Fibroblast of the conjunctiva (primary cell): ENCODE measurements around the gene MDGA2.
"Not testable (repeated sequence)": the region's sequence is repeated elsewhere in the genome, so short reads cannot be mapped to it uniquely, and the experiment has no call there.

ENCODE experiments used
- DNase-seq: peaks from one replicate; pipeline ENCODE4 v3.0.0-alpha.2; 2010; ENCODE audit warnings: low read depth

The MDGA2 gene

DNA sequence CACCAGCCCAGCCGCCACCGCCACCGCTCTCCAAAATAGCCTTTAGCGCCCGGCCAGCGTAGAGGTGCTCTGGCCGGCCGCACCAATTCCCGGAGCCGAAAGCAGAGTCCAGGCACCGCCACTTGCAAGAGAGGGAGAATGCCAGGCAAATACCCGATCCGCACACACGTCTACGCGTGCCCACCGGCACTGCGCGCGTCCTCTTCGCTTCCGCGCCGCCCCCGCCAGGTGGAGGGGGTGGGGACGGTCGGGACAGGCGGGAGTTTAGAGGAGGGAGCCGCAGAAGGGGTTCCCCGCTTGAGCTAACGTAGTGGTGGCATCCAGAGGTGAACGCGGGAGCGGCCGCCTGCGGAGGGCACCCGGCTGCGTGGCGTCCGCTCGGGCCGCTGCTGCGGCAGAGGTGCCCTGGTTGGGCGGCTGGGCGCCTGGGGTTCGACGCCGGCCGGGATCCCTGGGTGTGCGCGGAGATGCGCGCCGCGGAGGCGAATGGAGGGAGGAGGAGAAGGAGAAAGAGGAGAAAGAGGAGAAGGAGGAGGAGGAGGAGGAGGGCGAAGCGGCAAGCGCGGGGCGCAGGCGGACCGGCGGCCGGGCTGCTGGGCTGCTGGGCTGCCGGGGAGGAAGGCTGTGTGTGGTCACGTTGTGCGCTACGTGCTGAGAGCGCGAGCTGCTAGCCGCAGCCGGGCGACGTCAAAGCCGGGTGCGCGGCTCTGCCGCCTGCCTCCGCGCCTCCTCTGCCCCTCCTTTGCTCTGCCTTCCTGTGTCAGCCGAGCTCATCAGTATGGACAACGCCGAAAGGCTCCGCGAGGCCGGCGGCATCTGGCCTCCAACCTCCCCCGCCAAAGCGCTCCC lies at the start of gene MDGA2:
MDGA2 (minus strand) TSS at position 140 of the 849 bp plus-strand sequence.
- DNase-seq, result no peak

DNA sequence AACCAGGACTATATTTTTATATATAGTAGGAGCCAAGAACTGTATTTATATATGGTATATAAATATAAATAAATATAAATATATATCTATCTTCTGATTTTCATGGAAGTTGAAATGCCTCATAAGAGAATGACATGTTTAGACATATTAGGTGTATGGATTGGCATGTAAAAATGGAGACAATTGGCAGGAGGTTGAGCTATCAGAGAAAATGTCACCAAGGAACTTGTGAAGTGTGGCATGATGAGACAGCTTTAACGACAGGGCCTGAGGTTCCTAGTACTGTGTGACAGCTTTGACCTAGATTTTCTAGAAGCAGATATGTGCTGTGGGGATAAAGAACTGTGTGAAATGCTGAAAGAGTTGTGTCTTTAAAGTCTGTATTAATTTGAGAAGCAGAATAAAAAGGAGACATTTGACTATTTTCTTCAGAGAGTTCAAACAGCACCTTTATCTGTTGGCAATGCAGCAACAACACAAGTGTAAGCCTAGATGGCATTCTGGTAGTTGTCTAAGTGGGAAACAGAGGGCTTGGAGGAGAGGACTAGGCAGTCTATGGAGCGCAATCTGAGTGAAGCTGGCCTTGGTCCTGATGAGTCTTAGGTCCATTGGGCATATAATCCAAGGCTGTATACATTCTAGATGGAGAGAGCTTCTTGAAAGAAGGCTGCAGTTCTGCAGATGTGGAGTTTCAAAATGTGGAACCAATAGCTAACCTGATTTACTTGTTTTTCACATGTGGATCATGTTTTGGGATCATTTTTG lies 47.7 kb upstream of the MDGA2 start:
- DNase-seq, result no peak

DNA sequence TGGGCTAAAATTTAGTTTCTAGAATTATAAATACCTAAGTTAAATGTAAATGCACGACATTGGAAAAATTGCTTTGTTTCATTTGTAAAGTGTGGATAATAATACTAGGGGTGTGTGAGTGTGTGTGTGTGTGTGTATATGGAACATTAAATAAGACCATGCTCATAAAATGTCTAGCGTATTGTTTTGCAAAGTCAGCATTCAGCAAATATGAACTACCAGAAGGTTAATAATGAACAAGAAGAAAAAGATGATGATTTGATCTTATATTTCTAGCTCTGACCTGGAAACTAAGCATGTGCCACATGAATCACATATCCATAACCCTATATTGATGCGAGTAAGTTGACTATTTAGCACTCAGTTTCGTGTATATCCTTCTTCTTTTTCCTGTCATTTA lies 44.9 kb upstream of the MDGA2 start:
- no peak for DNase-seq

DNA sequence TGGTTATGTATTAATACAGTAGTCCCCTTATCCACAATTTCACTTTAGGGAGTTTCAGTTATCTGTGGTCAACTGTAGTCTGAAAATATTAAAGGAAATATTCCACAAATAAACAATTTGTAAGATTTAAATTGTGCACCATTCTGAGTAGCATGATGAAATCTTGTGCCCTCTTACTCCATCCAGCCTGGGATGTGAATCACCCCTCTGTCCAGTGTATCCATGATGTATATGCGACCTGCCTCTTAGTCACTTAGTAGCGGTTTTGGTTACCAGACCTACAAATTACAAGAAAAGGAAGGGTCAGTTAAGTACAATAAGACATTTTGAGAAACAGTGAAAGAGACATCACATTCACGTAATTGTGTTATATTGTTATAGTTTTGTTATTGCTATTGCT lies 39.9 kb upstream of the MDGA2 start:
- DNase-seq, result no peak

DNA sequence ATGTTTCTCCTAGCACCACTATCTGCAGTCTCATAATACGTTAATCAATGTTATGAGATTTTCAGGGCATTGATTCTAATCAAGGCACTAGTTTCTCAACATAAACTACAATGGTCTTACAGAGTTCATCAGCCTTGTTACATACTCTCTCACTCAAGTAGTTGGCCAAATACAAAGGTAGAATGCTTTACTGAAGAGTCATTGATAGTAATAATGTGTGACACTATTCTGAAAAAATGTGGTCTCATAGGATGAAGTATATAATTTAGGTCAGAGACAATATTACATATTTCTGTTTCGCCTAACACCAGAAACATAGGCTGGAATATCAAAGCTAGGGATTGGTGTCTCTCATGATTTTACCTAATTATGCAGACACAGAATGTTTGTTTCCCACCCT lies 35.2 kb upstream of the MDGA2 start:
- no peak for DNase-seq

DNA sequence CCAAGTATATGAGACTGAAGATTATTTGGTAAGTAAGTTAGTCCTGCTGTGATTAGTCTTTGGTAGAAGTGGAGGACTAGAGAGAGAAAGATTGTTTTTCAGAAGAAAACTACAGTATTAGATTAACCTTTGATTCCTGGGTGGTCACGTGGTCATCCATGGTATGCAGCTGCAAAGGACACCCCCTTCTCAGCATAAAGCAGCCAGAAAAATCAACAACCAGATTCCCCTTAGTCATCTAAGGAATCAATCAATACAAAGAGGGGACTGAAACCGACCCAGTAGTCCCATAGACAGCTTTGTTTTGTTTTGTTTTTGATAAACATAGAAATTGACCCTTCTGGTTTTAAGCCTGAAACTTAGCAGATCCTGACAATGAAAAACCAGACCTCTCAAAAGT lies 30.3 kb upstream of the MDGA2 start:
- DNase-seq, result no peak

DNA sequence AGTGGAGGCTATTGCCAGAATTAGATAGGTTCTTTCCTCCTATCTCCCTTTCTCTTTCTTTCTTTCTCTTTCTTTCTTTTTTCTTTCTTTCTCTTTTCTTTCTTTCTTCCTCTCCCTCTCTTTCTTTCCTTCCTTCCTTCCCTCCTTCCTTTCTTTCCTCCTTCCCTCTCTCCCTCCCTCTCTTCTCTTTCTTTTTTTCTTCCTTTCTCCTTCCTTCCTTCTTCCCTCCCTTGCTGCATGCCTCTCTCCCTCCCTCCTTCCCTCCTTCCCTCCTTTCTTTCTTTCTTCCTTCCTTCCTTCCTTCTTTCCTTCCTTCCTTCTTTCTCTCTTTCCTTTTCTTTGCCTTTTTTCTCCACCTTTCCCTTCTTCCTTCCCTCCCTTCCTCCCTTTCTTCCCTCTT lies 16.4 kb upstream of the MDGA2 start:
- no peak for DNase-seq

DNA sequence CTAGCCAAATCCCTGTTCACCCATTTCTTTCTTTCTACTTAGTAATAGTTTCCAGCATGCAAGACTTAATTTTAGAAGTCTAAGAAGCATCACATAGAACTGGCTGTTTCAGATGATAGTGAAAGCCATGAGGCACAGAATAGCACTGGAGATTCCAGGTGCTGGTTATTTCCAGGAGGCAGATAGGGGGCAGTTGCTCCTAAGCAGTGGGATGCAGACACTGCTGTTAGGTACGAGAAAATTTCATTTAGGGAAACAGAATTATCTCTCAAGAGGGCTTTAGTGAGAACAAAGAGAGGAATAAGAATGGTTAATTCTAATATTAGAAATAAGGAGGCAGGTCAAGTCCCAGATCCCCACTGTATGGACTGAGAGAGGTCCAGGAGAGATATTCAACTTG lies 3.6 kb upstream of the MDGA2 start:
- no peak for DNase-seq

DNA sequence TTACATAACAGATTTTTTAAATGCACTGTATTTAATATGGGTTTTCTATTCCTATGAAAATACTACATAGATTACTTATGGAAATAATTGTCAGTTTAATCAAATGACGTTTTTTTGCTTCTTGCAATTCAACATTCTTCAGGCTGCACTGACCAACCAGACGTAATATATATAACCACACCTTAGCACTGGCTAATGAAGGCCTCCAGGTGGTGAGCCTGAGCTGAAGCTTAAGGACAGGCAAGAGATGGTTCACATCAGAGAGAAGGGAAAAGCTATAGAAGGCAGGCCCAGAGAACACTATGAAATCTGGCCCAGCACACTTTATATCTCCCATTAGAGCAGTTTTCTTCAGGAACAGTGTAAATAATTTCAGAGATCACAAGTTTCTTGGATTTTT lies 2.8 kb upstream of the MDGA2 start:
- no peak for DNase-seq

DNA sequence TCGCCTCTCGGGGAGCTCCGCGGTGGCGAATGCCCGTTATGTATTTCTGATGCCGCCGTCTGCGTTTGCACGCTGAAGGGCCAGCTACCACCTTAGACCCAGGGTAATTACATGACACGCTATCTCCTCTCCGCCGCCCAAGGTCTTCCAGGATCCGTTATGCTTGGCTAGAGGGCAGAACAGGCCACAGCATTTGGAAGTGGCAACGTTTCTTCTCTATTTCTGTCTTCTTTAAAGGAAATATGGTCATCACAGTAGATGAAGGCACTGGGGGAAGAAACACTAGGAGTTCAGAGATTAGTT lies 861 bp upstream of the MDGA2 start:
- DNase-seq, result no peak

DNA sequence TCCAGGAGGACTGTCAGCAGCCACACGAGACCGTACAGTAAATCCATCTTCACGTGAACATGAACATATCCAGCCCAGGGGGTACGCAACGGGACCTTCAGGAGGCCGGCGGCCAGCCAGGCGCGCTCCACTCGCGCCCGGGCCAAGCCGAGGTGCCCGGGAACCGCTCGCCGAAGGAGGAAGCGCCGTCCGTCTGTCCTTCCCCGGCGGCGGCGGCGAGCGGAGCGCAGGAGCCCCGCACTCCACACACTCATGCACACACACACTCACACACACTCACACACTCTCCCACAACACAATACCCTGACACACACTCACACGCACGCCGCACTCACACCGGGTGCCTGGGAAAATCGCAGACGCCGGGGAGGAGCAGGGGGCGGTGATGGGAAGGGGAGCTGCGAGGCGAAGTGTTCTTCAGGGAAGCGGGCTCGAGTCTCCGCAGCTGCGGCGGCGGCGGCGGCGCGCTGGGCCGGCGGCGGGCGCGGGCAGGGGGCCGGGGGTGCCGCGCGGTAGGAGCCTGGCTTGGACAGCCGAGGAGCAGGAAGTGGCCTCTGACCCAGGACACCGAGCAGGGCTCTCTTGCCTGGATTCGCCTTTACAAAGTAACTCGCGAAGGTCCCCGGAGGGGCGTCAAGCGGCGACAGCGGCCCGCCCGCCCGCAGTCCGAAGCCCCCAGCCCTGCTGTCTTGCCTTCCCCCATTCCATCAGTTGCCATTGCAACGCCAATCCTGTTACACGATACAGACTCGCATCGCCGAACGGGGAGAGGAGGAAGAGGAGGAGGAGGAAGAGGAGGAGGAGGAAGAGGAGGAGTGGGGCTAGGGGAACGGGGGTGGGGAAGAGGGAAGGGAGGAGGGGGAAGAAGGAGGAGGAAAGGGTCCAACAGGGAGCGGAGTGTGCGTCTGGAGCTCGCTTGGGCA lies 601 bp downstream of the MDGA2 start:
- no peak for DNase-seq

DNA sequence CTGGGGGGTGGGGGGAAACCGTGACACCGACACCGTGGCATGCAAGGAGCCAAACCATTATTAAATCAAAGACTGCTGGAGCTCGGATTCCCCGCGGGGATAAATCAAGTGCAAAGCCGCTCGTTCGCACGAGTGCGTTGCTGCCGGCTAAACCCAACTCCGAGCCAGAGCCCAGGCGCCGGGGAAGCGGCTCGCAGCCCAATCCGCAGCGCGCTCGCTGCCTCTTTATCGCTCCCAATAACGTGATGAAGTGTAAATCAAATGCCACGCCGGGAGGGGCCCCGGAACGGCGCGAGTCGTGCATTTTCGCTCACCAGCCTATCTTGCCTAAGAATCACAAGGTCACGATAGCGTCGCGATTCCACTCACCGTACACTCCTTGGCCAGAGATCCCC lies 1.3 kb downstream of the MDGA2 start:
- no peak for DNase-seq

DNA sequence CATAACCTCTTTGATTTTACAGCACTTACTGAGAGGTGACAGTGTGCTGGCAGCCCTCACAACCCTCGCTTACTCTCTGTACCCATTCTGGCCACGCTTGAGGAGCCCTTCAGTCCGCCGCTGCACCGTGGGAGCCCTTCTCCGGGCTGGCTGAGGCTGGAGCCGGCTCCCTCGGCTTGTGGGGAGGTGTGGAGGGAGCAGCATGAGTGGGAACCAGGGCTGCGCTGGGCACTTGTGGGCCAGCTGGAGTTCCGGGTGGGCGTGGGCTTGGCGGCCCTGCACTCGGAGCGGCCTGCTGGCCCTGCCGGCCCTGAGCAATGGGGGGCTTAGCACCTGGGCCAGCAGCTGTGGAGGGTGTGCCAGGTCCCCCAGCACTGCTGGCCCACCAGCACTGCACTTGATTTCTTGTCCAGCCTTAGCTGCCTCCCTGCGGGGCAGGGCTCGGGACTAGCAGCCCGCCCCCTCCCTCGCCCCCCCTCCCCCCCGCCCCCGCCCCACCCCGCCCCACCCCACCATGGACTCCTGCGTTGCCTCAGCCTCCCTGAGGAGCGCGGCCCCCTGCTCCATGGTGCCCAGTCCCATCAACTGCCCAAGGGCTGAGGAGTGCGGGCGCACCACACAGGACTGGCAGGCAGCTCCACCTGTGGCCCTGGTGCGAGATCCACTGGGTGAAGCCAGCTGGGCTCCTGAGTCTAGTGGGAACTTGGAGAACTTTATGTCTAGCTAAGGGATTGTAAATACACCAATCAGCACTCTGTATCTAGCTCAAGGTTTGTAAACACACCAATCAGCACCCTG lies 9.9 kb downstream of the MDGA2 start:
- no peak for DNase-seq

DNA sequence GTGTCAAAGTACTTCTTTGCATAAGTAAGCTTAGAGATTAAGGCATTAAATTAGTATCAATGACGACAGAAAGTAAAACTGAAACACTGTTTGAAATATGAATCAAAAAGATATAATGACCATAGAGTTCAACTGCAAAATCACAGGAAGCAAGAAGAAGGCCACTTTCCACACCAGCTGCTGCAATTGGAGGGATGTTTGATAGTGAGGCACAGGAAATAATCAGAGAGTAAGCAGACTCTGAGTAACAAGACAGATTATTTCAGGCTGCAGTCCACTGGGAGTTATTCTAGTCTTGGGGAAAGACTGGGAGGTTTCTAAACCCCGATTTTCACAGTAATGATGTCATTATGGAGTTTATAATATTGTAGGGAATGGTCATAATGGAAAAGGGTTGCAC lies 12.9 kb downstream of the MDGA2 start:
- no peak for DNase-seq

DNA sequence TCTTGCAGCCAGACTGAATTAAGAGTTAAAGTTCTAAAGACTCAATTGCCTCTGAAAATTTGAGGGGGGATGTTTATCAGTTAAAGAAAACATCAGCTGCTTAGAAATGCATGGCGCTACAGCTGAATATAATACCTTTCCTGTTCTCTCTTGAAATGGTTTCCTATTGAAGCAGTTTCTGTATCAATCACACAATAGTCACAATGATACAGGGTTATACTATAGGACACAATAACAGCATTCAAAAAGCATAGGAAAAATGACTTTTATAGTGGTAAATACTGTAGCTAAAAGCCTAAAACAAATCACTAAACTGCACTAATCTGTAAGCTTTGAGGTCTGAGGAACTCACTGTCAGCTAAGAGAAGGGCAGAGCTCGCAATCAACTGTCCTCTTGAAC lies 15.2 kb downstream of the MDGA2 start:
- DNase-seq, result no peak

DNA sequence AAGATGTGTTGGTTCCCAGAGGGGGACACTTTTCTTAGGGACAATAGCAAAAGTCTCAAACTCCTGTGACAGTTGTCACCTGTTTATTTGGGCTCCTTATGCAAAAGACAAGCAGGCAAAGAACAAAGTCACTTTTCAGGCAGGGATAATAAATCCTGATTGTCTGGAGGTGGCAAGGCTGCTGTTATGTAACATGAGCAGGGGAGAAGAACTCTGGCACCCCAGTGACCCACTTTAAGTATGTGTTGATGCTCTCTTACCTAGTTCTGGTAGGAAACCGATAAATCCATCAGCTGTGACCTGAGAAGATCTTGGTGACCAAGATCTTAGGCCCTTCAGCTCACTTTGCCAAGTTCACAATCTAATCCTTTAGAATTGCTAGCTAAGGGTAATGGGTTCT lies 17.4 kb downstream of the MDGA2 start:
- DNase-seq, result no peak

DNA sequence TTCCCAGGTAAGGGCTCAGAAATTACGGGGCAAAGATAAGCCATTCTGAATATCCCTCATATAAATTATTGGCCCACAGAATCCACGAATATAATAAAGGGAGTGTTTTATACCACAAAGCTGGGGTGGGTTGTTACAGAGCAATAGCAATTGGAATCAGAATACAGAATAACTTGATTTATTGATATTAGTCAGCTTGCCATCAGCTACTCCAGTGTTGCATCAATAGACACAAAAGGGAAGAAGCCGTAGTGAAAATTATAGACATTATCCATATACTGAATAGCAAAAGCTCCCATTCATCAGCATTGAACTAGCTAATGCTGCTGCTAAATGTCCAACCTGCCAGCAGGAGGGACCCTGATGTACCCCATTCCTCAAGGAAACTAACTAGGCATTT lies 18.3 kb downstream of the MDGA2 start:
- no peak for DNase-seq

DNA sequence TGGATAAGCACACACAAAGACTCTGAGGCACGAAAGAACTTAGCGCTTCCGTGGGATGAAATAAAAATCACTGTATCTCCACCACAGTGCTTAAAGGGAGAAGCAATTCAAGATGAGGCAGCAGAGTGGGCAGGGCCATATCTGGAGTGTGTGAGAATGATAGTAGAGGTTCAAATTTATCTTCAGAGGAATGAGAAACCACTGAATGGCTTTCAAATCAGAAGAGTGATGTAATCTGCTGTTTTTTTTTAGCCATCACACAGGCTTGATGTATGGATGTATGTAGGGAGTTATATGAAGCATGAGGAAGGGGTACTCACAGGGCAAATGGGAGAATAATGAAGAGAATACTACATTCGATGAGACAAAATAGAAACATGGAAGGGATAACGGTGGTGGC lies 24.1 kb downstream of the MDGA2 start:
- DNase-seq, result no peak

DNA sequence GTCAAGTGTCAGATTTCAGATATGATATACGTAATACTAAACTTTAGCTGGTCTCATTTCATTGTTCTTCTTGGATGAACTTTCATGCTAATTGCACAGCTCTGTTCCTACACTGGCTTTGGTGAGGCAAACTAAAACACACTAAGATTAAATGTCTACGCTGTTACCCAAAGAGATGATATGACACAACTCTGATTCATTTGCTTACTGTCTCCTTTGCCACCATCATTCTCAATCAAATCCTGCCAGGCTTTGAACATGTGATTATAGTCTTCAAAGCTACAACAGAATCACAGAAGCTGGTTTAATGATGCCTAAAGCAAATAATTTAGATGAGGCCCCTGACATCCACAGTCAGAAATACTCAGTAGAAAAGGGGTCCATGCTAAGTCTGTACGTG lies 37.7 kb downstream of the MDGA2 start:
- no peak for DNase-seq

DNA sequence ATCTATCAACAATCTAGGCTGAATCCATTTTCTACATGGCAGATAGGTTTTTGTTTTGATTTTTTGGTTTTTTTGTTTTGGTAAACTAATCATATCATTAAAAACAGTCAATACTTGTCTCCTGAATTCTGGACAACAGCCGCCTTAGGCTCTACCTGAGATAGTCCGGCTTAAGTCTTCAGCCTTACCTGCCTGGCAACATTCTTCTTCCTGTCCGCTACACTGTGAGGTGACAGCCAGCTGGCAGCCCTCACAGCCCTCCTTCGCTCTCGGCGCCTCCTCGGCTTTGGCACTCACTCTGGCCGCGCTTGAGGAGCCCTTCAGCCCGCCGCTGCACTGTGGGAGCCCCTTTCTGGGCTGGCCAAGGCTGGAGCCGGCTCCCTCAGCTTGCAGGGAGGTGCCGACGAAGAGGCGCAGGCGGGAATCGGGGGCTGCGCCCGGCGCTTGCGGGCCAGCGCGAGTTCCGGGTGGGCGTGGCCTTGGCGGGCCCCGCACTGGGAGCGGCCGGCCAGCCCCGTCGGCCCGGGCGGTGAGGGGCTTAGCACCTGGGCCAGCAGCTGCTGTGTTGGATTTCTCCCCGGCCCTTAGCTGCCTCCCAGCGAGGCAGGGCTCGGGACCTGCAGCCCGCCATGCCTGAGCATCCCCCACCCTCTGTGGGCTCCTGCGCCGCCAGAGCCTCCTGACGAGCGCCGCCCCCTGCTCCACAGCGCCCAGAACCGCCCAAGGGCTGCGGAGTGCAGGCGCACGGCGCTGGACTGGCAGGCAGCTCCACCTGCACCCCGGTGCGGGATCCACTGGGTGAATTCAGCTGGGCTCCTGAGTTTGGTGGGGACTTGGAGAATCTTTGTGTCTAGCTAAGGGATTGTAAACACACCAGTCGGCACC lies 49.0 kb downstream of the MDGA2 start:
- no peak for DNase-seq

DNA sequence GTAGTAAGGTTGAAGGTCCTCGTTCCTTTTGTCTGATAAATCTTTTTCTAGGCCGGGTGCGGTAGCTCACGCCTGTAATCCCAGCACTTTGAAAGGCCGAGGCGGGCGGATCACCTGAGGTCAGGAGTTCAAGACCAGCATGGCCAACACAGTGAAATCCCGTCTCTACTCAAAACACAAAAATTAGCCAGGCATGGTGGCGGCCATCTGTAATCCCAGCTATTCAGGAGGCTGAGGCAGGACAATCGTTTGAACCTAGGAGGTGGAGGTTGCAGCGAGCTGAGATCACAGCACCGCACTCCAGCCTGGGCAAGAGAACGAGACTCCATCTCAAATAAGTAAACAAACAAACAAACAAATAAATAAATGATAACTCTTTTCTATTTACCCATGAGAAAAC lies 51.3 kb downstream of the MDGA2 start:
- DNase-seq, result not testable (repeated sequence)
